Measurements from ENCODE around the gene SH3RF3.

SH3RF3 gene

DNA sequence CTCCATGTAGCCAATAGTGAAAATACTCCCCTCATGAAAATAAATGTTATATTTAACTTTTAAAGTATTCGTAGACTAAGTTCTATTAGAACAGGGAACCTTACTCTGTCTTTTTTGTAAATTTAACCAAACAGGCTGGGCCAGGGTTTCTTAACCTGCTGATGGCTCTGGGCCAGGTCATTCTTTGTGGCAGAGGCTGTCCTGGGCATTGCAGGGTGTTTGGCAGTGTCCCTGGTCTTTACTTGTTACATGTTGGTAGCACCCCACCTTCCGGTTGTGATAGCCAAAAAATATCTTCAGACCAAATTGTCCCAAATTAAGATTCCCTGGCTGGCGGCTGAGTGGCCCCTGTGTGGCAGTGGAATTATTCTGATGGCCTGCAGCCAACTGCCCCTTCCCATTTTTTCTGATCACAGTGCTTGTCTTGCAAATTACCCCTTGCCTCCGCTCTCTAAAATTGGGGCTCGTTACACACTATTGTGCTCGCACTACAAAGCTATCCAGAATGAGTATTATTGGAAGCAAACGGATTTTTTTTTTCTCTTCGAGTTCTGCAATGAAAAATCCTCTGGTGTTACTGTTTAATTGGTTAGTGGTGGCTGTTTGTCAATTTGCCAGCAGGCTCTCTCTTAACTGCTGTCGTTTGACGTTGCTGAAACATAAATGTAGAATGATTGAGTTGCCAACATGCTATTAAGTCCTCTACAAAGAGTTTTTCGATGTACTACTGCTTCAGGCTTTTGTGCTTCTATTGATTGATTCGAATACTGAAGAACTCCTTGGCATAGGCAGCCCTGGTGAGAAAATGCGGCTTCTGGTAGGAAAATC is 216.9 kb downstream of the SH3RF3 start:
- Histone ChIP-seq H3K27ac (no peak overlapping the region), H3K4me2 (ENCODE audit: low read length) (no peak overlapping the region)

DNA sequence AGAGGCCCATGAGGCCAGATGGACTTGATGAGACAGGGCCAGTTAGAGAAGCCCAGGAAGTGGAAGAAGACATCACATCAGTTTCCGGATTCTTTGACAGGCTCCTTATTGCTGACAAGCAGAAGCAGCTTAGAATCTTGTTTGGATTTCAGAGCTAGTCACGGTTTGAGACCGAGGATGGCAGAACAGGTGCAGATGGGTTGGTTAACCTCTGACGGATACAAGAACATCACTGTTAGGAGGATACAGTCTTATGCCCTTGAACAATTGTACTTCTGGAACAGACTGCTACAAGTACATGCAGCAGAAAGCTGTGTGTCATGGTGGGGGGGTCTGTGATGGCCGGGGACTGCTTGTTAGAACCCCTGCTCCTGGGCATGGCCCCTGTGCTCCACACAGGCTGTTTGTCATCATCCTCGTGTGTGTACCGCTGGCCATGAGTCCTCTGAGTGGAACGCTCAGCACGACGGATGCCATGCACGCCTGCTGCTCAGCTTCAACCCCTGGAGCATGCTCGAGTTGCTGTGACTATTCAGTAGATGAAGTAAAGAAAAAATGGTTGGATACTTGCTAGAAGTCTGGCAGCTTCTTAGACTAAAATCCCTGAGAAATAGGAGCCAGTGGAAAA is 217.7 kb downstream of the SH3RF3 start:
- Histone ChIP-seq H3K79me2 (no peaks in the 10 kb centered on the region), H3K27me3 (ENCODE audit: control insufficient read depth, insufficient read depth, low read length) (no peaks in the 10 kb centered on the region), H3K36me3 (ENCODE audit: control insufficient read depth, insufficient read depth, low read length) (no peaks in the 10 kb centered on the region), H3K27ac (no peak overlapping the region), H3K4me2 (ENCODE audit: low read length) (no peak overlapping the region), H3K4me3 (ENCODE audit: low read depth, low read length) (no peak overlapping the region), H3K4me1 (no peaks in the 10 kb centered on the region), H3K9me3 (ENCODE audit: control insufficient read depth, low read length) (no peaks in the 10 kb centered on the region), H3K9ac (no peak overlapping the region), H2AFZ (no peak overlapping the region)
- TF ChIP-seq, protein P1, sequence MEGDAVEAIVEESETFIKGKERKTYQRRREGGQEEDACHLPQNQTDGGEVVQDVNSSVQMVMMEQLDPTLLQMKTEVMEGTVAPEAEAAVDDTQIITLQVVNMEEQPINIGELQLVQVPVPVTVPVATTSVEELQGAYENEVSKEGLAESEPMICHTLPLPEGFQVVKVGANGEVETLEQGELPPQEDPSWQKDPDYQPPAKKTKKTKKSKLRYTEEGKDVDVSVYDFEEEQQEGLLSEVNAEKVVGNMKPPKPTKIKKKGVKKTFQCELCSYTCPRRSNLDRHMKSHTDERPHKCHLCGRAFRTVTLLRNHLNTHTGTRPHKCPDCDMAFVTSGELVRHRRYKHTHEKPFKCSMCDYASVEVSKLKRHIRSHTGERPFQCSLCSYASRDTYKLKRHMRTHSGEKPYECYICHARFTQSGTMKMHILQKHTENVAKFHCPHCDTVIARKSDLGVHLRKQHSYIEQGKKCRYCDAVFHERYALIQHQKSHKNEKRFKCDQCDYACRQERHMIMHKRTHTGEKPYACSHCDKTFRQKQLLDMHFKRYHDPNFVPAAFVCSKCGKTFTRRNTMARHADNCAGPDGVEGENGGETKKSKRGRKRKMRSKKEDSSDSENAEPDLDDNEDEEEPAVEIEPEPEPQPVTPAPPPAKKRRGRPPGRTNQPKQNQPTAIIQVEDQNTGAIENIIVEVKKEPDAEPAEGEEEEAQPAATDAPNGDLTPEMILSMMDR (IDR thresholded peaks at IDR 0.05) = no peak

More for the DNA sequence above, 216.9 kb downstream of the SH3RF3 start:
- Histone ChIP-seq H3K4me3 (ENCODE audit: low read depth, low read length) (no peak overlapping the region), H3K9ac (no peak overlapping the region), H3K79me2 (no peaks in the 10 kb centered on the region), H2AFZ (no peak overlapping the region), H3K27me3 (ENCODE audit: control insufficient read depth, insufficient read depth, low read length) (no peaks in the 10 kb centered on the region), H3K4me1 (peaks cover 2% of the 10 kb centered on the region), H3K36me3 (ENCODE audit: control insufficient read depth, insufficient read depth, low read length) (no peaks in the 10 kb centered on the region), H3K9me3 (ENCODE audit: control insufficient read depth, low read length) (no peaks in the 10 kb centered on the region)
- TF ChIP-seq, protein P1 (IDR thresholded peaks at IDR 0.05) = no peak

DNA sequence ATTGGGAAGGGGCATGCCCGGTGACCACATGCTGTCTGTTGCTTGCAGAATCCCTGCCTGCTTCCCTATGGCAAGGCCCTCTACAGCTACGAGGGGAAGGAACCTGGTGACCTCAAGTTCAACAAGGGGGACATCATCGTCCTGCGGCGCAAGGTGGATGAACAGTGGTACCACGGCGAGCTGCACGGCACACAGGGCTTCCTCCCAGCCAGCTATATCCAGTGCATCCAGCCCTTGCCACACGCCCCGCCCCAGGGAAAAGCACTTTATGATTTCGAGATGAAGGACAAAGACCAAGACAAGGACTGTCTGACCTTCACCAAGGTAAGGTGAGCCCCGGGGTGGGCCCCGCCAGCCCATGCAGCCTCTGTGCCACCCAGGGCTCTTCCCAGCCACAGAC is 218.6 kb downstream of the SH3RF3 start:
- H3K27ac ChIP-seq = no peak overlapping the region
- H2AFZ ChIP-seq = no peak overlapping the region
- H3K9me3 ChIP-seq (ENCODE audit: control insufficient read depth, low read length) = no peaks in the 10 kb centered on the region
- H3K79me2 ChIP-seq = no peaks in the 10 kb centered on the region
- H3K36me3 ChIP-seq (ENCODE audit: control insufficient read depth, insufficient read depth, low read length) = no peaks in the 10 kb centered on the region
- no peak overlapping the region for H3K4me3 ChIP-seq (ENCODE audit: low read depth, low read length)
- H3K4me1 ChIP-seq = no peaks in the 10 kb centered on the region
- no peak overlapping the region for H3K9ac ChIP-seq
- H3K27me3 ChIP-seq (ENCODE audit: control insufficient read depth, insufficient read depth, low read length) = no peaks in the 10 kb centered on the region
- TF ChIP-seq, protein P1 (IDR thresholded peaks at IDR 0.05) = no peak
- no peak overlapping the region for H3K4me2 ChIP-seq (ENCODE audit: low read length)

DNA sequence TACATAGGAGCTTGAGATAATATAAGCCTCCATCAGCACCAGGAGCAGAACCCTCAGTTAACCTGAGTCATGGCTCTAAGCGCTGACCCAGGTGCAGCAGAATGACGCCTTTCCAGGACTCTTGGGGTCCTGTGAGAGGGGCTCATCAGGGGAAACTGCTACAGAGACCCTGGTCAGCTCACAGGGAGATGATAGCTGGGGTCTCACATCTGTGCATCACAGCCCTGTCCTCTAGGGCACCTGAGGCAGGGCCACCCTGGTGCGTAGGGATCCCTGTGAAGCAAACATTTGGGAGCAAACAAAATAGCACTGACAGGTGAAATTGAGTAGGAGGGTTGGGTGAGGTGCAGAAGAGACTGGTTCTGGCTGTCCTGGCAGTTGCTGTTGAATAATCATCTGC is 219.2 kb downstream of the SH3RF3 start:
- Histone ChIP-seq H3K27me3 (ENCODE audit: control insufficient read depth, insufficient read depth, low read length) (no peaks in the 10 kb centered on the region), H3K4me1 (no peaks in the 10 kb centered on the region), H3K9me3 (ENCODE audit: control insufficient read depth, low read length) (no peaks in the 10 kb centered on the region), H3K4me2 (ENCODE audit: low read length) (no peak overlapping the region), H3K4me3 (ENCODE audit: low read depth, low read length) (no peak overlapping the region), H3K9ac (no peak overlapping the region), H3K36me3 (ENCODE audit: control insufficient read depth, insufficient read depth, low read length) (no peaks in the 10 kb centered on the region), H3K79me2 (no peaks in the 10 kb centered on the region), H2AFZ (no peak overlapping the region), H3K27ac (no peak overlapping the region)
- TF ChIP-seq, protein P1 (IDR thresholded peaks at IDR 0.05) = no peak
